Subcutaneous adipose tissue (tissue), 4 donors: ENCODE measurements around the gene RANBP1. TPM values are rescaled to one million over a fixed set of nuclear protein-coding genes. Genes with fewer than 3 reads are reported as not detected.

Experiments
- total RNA-seq, 4 donors: library from RNA; depleted of rRNA; stranded (reverse); fragments of >200 nt; gene quantifications; one replicate each; pipeline ENCODE4 v1.1.0, GENCODE V29; 2016
- TF ChIP-seq, protein P1 (sequence below): fragments of 450-650 bp; IDR thresholded peaks from one replicate; pipeline ENCODE4 v1.5.1; 2016; ENCODE audit warnings: low read depth, mild to moderate bottlenecking, control low read depth, antibody characterized with exemption, moderate library complexity

Gene RANBP1
- total RNA-seq, 4 donors from 2014 or later: 75.1 to 156 (median 116) TPM

GRCh38 chr22:20155330-20156041 is 39.6 kb downstream of the RANBP1 start:
- TF ChIP-seq, protein P1, sequence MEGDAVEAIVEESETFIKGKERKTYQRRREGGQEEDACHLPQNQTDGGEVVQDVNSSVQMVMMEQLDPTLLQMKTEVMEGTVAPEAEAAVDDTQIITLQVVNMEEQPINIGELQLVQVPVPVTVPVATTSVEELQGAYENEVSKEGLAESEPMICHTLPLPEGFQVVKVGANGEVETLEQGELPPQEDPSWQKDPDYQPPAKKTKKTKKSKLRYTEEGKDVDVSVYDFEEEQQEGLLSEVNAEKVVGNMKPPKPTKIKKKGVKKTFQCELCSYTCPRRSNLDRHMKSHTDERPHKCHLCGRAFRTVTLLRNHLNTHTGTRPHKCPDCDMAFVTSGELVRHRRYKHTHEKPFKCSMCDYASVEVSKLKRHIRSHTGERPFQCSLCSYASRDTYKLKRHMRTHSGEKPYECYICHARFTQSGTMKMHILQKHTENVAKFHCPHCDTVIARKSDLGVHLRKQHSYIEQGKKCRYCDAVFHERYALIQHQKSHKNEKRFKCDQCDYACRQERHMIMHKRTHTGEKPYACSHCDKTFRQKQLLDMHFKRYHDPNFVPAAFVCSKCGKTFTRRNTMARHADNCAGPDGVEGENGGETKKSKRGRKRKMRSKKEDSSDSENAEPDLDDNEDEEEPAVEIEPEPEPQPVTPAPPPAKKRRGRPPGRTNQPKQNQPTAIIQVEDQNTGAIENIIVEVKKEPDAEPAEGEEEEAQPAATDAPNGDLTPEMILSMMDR: no peak

DNA sequence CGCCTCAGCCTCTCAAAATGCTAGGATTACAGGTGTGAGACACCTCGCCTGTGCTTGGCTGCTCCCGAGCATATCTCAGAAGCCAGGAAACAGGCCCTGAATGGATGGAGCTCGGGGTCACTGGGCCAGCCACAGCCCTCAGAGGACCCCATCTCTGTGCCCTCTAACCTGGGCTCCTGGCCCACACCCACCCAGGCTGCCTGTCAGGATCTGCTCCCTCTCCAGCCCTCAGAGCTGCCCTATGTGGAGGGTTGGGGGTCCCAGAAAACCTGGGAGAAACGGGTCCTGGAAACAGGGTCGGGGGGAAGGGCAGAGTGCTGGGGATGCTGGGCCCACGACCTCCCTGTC is 40.1 kb downstream of the RANBP1 start:
- TF ChIP-seq, protein P1: no peak

GRCh38 chr22:20156611-20157429 is 40.9 kb downstream of the RANBP1 start:
- TF ChIP-seq, protein P1: no peak

- TF ChIP-seq, protein P1: no peak
Observed at GRCh38 chr22:20157430-20158183, 41.7 kb downstream of the RANBP1 start.

GRCh38 chr22:20158391-20159036 is 42.6 kb downstream of the RANBP1 start:
- TF ChIP-seq, protein P1: no peak

- TF ChIP-seq, protein P1: no peak
Observed at GRCh38 chr22:20159076-20159475, 43.2 kb downstream of the RANBP1 start.
